Large intestine (tissue), 3 donors: ENCODE measurements around the gene DPH7. TPM values are rescaled to one million over a fixed set of nuclear protein-coding genes. Genes with fewer than 3 reads are reported as not detected.
"Not testable (repeated sequence)": the region's sequence is repeated elsewhere in the genome, so short reads cannot be mapped to it uniquely, and the experiment has no call there.

Experiments used
- DNase-seq, 2 donors: peaks; one replicate each; pipeline versions ENCODE4 v3.0.0 to v3.0.0-alpha.2; 2013
- H3K27ac ChIP-seq: one replicate; pipeline ENCODE4 v1.5.1; 2013; ENCODE audit warnings: low read length
- H3K27me3 ChIP-seq: 2 replicates; pipeline ENCODE4 v1.6.1; 2013; ENCODE audit warnings: low read length; ENCODE audit not compliant: control insufficient read depth, insufficient read depth
- H3K36me3 ChIP-seq: 2 replicates; pipeline ENCODE4 v1.6.1; 2013; ENCODE audit warnings: low read length; ENCODE audit not compliant: control insufficient read depth, insufficient read depth
- H3K4me1 ChIP-seq: one replicate; pipeline ENCODE4 v1.6.1; 2013; ENCODE audit warnings: low read length; ENCODE audit not compliant: control insufficient read depth, insufficient read depth
- H3K4me3 ChIP-seq: one replicate; pipeline ENCODE4 v1.5.1; 2013; ENCODE audit warnings: low read length
- H3K9me3 ChIP-seq: one replicate; pipeline ENCODE4 v1.6.1; 2013; ENCODE audit warnings: mild to moderate bottlenecking, low read depth, low read length, moderate library complexity; ENCODE audit not compliant: control insufficient read depth
- WGBS: methylation state at CpG from one replicate; pipeline ENCODE4 v1.1.5; 2013; ENCODE audit warnings: low lambda C conversion rate; ENCODE audit not compliant: insufficient coverage; 5-methylcytosine and 5-hydroxymethylcytosine counted together
- polyA plus RNA-seq: library from polyadenylated mRNA; unstranded; fragments of 120-200 nt; gene quantifications from one replicate; pipeline ENCODE4 v1.2.1, GENCODE V29; 2013

Gene DPH7
- polyA plus RNA-seq, 1 donor: 42.2 TPM

- no peaks in the 10 kb centered on the region for H3K9me3 ChIP-seq
- H3K27ac ChIP-seq: no peak overlapping the region
- no peaks in the 10 kb centered on the region for H3K27me3 ChIP-seq
- H3K4me3 ChIP-seq: no peak overlapping the region
- 100% methylated on average over 2 of the region's 22 CpGs for WGBS
- H3K36me3 ChIP-seq: peaks cover 44% of the 10 kb centered on the region
- H3K4me1 ChIP-seq: peaks cover 16% of the 10 kb centered on the region
- DNase-seq: no peak
Measured at GRCh38 chr9:137581361-137582285, 2.9 kb upstream of the DPH7 start.

- no CpG with 5 or more reads among the region's 4 CpGs for WGBS
- peaks cover 44% of the 10 kb centered on the region for H3K36me3 ChIP-seq
- H3K27ac ChIP-seq: no peak overlapping the region
- no peak for DNase-seq
- H3K4me3 ChIP-seq: no peak overlapping the region
- H3K4me1 ChIP-seq: peaks cover 16% of the 10 kb centered on the region
- H3K27me3 ChIP-seq: no peaks in the 10 kb centered on the region
- H3K9me3 ChIP-seq: no peaks in the 10 kb centered on the region
Measured at GRCh38 chr9:137580954-137581322, 2.2 kb upstream of the DPH7 start.

GRCh38 chr9:137580209-137580953 is 1.7 kb upstream of the DPH7 start:
- Histone ChIP-seq H3K4me3 (no peak overlapping the region), H3K27me3 (no peaks in the 10 kb centered on the region), H3K36me3 (peaks cover 45% of the 10 kb centered on the region), H3K9me3 (no peaks in the 10 kb centered on the region), H3K27ac (no peak overlapping the region), H3K4me1 (peaks cover 16% of the 10 kb centered on the region)
- 100% methylated on average over 1 of the region's 23 CpGs for WGBS
- no peak for DNase-seq

GRCh38 chr9:137579259-137579604 is 507 bp upstream of the DPH7 start:
- peak overlapping the region; percentile 28 for H3K27ac ChIP-seq
- peaks cover 52% of the 10 kb centered on the region for H3K36me3 ChIP-seq
- H3K4me1 ChIP-seq: peaks cover 16% of the 10 kb centered on the region
- no peaks in the 10 kb centered on the region for H3K9me3 ChIP-seq
- H3K4me3 ChIP-seq: peak overlapping the region; percentile 54
- no peaks in the 10 kb centered on the region for H3K27me3 ChIP-seq
- WGBS: no CpG with 5 or more reads among the region's 19 CpGs
- no peak for DNase-seq

GRCh38 chr9:137575716-137576411 is 2.9 kb downstream of the DPH7 start:
- H3K27me3 ChIP-seq: no peaks in the 10 kb centered on the region
- H3K27ac ChIP-seq: no peak overlapping the region
- H3K9me3 ChIP-seq: no peaks in the 10 kb centered on the region
- DNase-seq: no peak
- WGBS: 100% methylated on average over 1 of the region's 12 CpGs
- H3K4me1 ChIP-seq: peaks cover 16% of the 10 kb centered on the region
- no peak overlapping the region for H3K4me3 ChIP-seq
- peaks cover 38% of the 10 kb centered on the region for H3K36me3 ChIP-seq

- Histone ChIP-seq H3K4me1 (peaks cover 16% of the 10 kb centered on the region), H3K9me3 (no peaks in the 10 kb centered on the region), H3K27me3 (no peaks in the 10 kb centered on the region), H3K4me3 (no peak overlapping the region), H3K27ac (no peak overlapping the region), H3K36me3 (peaks cover 42% of the 10 kb centered on the region)
- no CpG with 5 or more reads among the region's 9 CpGs for WGBS
- no peak for DNase-seq
Measured at GRCh38 chr9:137575364-137575715, 3.4 kb downstream of the DPH7 start.

GRCh38 chr9:137574192-137574591 is 4.5 kb downstream of the DPH7 start:
- Histone ChIP-seq H3K4me1 (peaks cover 13% of the 10 kb centered on the region), H3K36me3 (peaks cover 45% of the 10 kb centered on the region), H3K27ac (no peak overlapping the region), H3K4me3 (no peak overlapping the region), H3K9me3 (no peaks in the 10 kb centered on the region), H3K27me3 (no peaks in the 10 kb centered on the region)
- no CpG with 5 or more reads among the region's 10 CpGs for WGBS
- no peak for DNase-seq

GRCh38 chr9:137570566-137570965 is 8.2 kb downstream of the DPH7 start:
- Histone ChIP-seq H3K27ac (no peak overlapping the region), H3K4me3 (no peak overlapping the region), H3K36me3 (peaks cover 35% of the 10 kb centered on the region), H3K27me3 (no peaks in the 10 kb centered on the region), H3K4me1 (no peaks in the 10 kb centered on the region), H3K9me3 (no peaks in the 10 kb centered on the region)
- no CpG with 5 or more reads among the region's 3 CpGs for WGBS
- no peak for DNase-seq

GRCh38 chr9:137569609-137570203 is 9.0 kb downstream of the DPH7 start:
- Histone ChIP-seq H3K27me3 (no peaks in the 10 kb centered on the region), H3K27ac (no peak overlapping the region), H3K9me3 (no peaks in the 10 kb centered on the region), H3K4me1 (no peaks in the 10 kb centered on the region), H3K4me3 (no peak overlapping the region), H3K36me3 (peaks cover 30% of the 10 kb centered on the region)
- 93% methylated on average over 3 of the region's 5 CpGs for WGBS
- no peak for DNase-seq

GRCh38 chr9:137568445-137568844 is 10.3 kb downstream of the DPH7 start:
- DNase-seq, H3K27ac ChIP-seq, H3K4me1 ChIP-seq, H3K9me3 ChIP-seq, H3K27me3 ChIP-seq, H3K4me3 ChIP-seq: not testable (repeated sequence)
- no CpG with 5 or more reads among the region's 5 CpGs for WGBS
- H3K36me3 ChIP-seq: peaks cover 34% of the 10 kb centered on the region
